SJSA1 (cell line): ENCODE measurements around the gene POU2F1. TPM values are rescaled to one million over a fixed set of nuclear protein-coding genes. Genes with fewer than 3 reads are reported as not detected.

Experiments
- DNase-seq, 2 experiments: peaks; one replicate each; pipeline ENCODE4 v3.0.0-alpha.2; 2015 to 2020; ENCODE audit warnings: low spot score in 2 of 2, low read depth in 1 of 2
- H3K27ac ChIP-seq: fragments of 250-450 bp; sonication (Bioruptor Pico); 2 replicates; pipeline ENCODE4 v1.5.1; 2020; ENCODE audit warnings: mild to moderate bottlenecking, moderate library complexity
- H3K27me3 ChIP-seq: fragments of 250-450 bp; sonication (Bioruptor Pico); replicated peaks from 2 replicates; pipeline ENCODE4 v1.5.1; 2020; ENCODE audit warnings: mild to moderate bottlenecking, moderate library complexity
- H3K36me3 ChIP-seq: fragments of 250-450 bp; sonication (Bioruptor Pico); 2 replicates; pipeline ENCODE4 v1.5.1; 2020; ENCODE audit warnings: mild to moderate bottlenecking
- H3K4me1 ChIP-seq: fragments of 250-450 bp; sonication (Bioruptor Pico); replicated peaks from 2 replicates; pipeline ENCODE4 v1.6.1; 2021; ENCODE audit warnings: mild to moderate bottlenecking
- H3K4me3 ChIP-seq: fragments of 250-450 bp; sonication (Bioruptor Pico); 2 replicates; pipeline ENCODE4 v1.5.1; 2020; ENCODE audit warnings: mild to moderate bottlenecking
- H3K9me3 ChIP-seq: fragments of 250-450 bp; sonication (Bioruptor Pico); replicated peaks from 2 replicates; pipeline ENCODE4 v1.5.1; 2020; ENCODE audit warnings: mild to moderate bottlenecking
- total RNA-seq: library from RNA; depleted of rRNA; stranded (reverse); fragments of >200 nt; shearing (Covaris generic); gene quantifications from 2 replicates; pipeline ENCODE4 v1.2.3, GENCODE V29; 2014

Gene POU2F1
- total RNA-seq, 1 experiment from 2014 or later = 5.0 TPM

DNA sequence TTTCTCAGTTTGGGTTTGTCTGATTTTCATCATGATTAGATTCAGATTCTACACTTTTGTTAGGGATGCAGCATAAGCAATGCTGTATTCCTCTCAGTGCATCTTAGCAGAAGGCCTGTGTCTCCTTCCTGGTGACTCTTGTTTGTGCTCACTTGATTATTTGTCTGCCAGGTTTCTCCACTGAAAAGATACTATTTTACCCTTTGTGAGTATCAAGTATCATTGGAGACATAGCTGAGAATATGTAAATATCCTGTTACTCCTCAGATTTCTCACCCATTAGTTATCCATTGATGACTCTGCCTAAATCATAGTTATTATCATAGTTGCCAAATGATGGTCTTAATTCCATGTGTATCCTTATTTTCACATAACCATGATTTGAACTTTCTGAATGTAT lies 148.5 kb downstream of the POU2F1 start:
- Histone ChIP-seq H3K9me3 (no peaks in the 10 kb centered on the region), H3K27me3 (no peaks in the 10 kb centered on the region), H3K27ac (no peak overlapping the region), H3K36me3 (no peaks in the 10 kb centered on the region), H3K4me1 (no peaks in the 10 kb centered on the region), H3K4me3 (no peak overlapping the region)
- DNase-seq = no peak

DNA sequence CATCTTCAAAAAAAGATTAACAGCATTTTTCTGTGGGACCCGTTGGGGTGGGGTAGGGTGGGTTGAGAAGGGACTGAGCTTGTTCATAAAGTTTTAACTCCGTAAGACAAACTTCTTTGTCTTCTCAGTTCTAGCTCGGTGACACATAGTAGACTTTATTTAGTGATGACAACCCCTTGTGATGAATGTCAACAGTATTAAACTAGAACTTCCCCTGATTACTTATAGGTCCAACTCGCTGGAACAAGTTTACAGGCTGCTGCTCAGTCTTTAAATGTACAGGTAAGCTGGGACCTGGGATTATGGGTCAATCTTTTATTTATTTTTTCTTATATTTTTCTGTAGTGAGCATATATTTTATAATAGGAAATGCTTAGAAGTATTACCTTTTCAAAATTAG lies 149.2 kb downstream of the POU2F1 start:
- no peak overlapping the region for H3K27ac ChIP-seq
- no peak for DNase-seq

DNA sequence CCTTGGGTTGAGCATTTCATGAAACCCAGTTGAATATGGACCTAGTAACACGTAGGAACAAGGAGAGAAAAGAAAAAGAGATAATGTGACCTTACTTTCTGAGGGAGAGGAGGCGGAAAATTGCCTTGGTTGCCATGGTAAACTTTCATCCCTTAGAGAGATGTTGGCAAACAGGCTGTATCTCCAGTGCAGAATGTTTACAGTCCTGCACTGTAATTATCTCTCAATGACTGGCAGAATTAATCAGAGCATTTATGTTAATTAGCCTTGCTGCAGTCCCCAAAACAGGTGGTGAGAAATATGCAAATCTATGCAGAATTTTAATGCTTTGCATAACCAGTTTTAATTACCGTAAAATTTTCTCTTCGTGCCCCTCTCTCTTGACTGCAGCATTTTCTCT lies 150.3 kb downstream of the POU2F1 start:
- no peak for DNase-seq

More for the DNA sequence above, 149.2 kb downstream of the POU2F1 start:
- no peaks in the 10 kb centered on the region for H3K4me1 ChIP-seq
- no peaks in the 10 kb centered on the region for H3K36me3 ChIP-seq
- H3K4me3 ChIP-seq = no peak overlapping the region
- no peaks in the 10 kb centered on the region for H3K9me3 ChIP-seq
- no peaks in the 10 kb centered on the region for H3K27me3 ChIP-seq

DNA sequence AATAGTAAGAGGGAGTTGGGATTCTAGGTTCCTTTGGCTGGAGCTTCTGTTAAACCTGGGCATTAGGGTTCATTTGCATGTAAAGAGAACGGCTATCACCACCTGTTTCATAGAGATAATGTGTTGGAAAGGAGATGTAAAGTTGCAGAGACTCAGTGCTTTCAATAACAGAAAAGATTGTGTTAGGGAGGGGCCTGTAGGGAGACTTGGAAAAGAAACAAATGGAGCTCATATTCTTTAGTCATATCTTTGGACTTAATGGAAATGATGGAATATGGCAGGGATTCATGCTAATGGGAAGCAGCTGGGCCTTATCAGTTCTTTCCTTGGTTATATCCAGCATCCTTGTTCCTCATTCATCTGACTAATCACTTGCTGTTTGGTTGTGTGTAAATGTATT lies 152.7 kb downstream of the POU2F1 start:
- H3K4me1 ChIP-seq = no peaks in the 10 kb centered on the region
- H3K4me3 ChIP-seq = no peak overlapping the region
- H3K36me3 ChIP-seq = peaks cover 3% of the 10 kb centered on the region; the same call in 1 of the 2 replicates
- H3K9me3 ChIP-seq = no peaks in the 10 kb centered on the region
- no peak overlapping the region for H3K27ac ChIP-seq
- no peak for DNase-seq
- H3K27me3 ChIP-seq = no peaks in the 10 kb centered on the region

More for the DNA sequence above, 150.3 kb downstream of the POU2F1 start:
- H3K27me3 ChIP-seq = no peaks in the 10 kb centered on the region
- no peaks in the 10 kb centered on the region for H3K9me3 ChIP-seq
- H3K4me1 ChIP-seq = no peaks in the 10 kb centered on the region
- no peak overlapping the region for H3K27ac ChIP-seq
- no peak overlapping the region for H3K4me3 ChIP-seq
- H3K36me3 ChIP-seq = no peaks in the 10 kb centered on the region

DNA sequence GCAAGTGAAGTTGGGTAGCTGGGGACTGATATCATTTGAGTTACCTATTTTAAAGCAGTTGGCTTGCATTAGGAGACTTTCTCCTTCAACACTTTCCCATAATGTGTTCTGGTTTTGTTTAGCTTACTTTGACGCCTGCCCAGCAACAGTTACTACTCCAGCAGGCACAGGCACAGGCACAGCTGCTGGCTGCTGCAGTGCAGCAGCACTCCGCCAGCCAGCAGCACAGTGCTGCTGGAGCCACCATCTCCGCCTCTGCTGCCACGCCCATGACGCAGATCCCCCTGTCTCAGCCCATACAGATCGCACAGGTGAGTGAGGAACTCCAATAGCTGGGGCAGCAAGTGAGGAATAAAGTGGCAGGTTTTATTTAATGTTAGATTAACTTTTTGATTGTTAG lies 153.3 kb downstream of the POU2F1 start:
- Histone ChIP-seq H3K9me3 (no peaks in the 10 kb centered on the region), H3K36me3 (peaks cover 3% of the 10 kb centered on the region; the same call in 1 of the 2 replicates), H3K27me3 (no peaks in the 10 kb centered on the region), H3K4me3 (no peak overlapping the region), H3K27ac (no peak overlapping the region), H3K4me1 (no peaks in the 10 kb centered on the region)
- no peak for DNase-seq

DNA sequence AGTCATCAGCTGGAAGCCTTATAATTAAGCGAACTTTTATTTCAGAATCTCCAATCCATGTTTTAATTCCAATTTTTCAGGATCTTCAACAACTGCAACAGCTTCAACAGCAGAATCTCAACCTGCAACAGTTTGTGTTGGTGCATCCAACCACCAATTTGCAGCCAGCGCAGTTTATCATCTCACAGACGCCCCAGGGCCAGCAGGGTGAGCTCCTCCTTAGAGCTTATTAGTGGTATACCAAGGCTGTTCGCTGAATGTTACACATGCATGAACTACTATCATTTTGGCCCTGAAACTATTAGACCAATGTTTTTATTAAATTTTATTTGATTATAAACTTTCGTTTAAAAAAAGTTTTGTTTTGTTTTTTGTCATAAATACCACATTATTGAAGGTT lies 155.3 kb downstream of the POU2F1 start:
- Histone ChIP-seq H3K27ac (no peak overlapping the region), H3K36me3 (peaks cover 3% of the 10 kb centered on the region; the same call in 1 of the 2 replicates), H3K27me3 (no peaks in the 10 kb centered on the region), H3K4me3 (no peak overlapping the region), H3K4me1 (no peaks in the 10 kb centered on the region), H3K9me3 (no peaks in the 10 kb centered on the region)
- no peak for DNase-seq

DNA sequence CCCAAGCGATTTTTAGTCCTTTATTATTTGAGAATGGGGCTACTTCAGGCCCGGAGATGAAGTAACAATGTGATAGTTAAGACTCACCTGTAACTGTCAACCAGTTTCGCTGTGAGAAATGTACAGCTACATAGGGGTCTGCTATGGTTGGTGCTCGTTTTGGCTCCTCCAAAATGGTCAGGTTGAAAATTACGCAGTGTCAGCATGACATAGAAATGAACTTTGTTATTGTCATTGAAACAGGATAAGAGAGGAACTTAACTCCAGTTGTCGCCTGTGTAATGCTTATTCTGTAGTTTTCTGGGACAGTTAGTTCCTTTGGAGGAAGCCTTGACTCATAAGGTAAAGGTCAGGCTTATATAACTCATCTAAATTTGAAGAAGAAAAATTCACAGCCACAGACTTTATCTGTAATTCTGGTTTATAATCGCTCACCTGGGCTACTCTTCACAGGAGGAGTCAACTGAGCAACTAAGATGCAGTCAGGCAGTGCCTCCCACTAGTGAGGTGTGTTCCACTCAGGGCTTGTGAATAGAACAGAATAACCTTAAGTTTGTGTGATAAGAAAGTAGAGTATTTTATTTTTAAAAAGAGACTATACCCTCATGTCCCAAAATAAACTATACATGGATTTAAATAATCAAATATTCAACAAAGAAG lies 166.7 kb downstream of the POU2F1 start:
- no peak for DNase-seq
- no peaks in the 10 kb centered on the region for H3K27me3 ChIP-seq
- H3K4me1 ChIP-seq = no peaks in the 10 kb centered on the region
- H3K4me3 ChIP-seq = no peak overlapping the region
- H3K27ac ChIP-seq = no peak overlapping the region
- H3K36me3 ChIP-seq = 0 out of 2 replicates have a peak, but pooled peaks cover 4% of the 10 kb centered on the region
- H3K9me3 ChIP-seq = no peaks in the 10 kb centered on the region

DNA sequence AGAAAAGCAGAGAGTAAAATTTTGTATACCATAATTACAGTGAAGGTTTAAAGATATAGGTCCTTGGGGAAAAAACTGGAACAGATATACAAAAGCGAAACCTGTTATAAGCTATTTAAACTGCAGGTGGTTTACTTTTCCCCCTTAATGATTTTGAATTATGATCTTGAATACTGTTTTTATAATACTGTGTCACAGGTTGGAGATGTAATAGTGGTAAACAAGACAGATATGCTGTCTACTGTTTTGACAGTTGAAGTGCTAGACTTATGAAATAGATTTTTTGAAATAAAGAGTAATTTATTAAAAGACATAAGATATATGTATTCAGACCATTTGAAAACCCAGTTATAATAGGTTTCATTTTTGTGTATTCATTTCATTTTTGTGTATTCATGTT lies 168.3 kb downstream of the POU2F1 start:
- no peak for DNase-seq
- Histone ChIP-seq H3K4me1 (no peaks in the 10 kb centered on the region), H3K27me3 (no peaks in the 10 kb centered on the region), H3K4me3 (no peak overlapping the region), H3K36me3 (0 out of 2 replicates have a peak, but pooled peaks cover 4% of the 10 kb centered on the region), H3K27ac (no peak overlapping the region), H3K9me3 (no peaks in the 10 kb centered on the region)

DNA sequence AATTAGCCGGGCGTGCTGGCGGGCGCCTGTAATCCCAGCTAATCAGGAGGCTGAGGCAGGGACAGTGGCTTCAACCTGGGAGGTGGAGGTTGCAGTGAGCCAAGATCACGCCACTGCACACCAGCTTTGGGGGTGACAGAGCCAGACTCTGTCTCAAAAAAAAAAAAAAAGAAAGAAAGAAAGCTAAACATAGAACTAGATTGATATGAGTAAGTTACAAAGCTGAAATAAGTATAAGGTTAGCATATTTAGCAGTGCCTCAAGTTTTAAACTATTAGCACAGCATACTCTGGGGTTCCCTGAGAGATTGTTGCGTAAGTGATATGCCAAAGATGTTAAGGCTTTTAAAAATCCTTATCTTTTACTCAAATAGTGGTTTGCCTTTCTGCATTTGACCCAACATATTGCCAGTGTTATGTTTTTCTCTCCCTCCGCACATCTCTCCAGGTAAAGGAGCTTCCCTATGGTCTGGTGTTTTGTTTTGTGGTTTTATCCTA lies 171.6 kb downstream of the POU2F1 start:
- Histone ChIP-seq H3K4me3 (no peak overlapping the region), H3K27me3 (no peaks in the 10 kb centered on the region), H3K36me3 (0 out of 2 replicates have a peak, but pooled peaks cover 7% of the 10 kb centered on the region), H3K4me1 (no peaks in the 10 kb centered on the region), H3K27ac (no peak overlapping the region), H3K9me3 (no peaks in the 10 kb centered on the region)
- no peak for DNase-seq

DNA sequence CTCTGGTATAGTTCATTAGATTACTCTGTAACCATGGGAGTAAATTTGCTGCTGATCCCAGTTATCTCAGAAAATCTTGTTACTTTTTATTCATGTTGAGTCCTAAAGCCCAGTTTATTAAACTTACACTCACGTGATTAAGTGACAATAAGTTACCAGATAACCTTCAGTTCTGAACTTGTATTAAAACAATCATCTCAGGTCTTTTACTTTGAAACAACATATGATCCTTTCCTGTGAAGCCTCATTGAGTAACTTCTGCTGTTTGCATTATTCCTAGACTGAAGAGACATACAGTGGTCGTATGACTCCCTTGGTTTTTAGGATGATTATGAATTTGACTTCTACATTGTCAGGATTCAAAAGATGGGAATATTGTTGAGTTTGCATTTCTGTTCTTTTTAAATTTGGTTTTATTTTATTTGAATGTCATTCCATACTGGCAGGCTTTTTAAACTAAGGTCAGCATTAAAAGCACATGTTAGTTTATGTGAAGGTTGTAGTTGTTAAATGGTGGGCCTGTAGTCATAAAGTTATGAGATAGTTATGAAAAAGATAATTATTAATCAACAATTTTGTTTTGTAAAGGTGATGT lies 179.8 kb downstream of the POU2F1 start:
- Histone ChIP-seq H3K27me3 (no peaks in the 10 kb centered on the region), H3K36me3 (peaks cover 13% of the 10 kb centered on the region; the same call in 1 of the 2 replicates), H3K4me1 (peaks cover 7% of the 10 kb centered on the region; the same call in 1 of the 2 replicates), H3K27ac (no peak overlapping the region), H3K9me3 (no peaks in the 10 kb centered on the region), H3K4me3 (no peak overlapping the region)
- no peak for DNase-seq

DNA sequence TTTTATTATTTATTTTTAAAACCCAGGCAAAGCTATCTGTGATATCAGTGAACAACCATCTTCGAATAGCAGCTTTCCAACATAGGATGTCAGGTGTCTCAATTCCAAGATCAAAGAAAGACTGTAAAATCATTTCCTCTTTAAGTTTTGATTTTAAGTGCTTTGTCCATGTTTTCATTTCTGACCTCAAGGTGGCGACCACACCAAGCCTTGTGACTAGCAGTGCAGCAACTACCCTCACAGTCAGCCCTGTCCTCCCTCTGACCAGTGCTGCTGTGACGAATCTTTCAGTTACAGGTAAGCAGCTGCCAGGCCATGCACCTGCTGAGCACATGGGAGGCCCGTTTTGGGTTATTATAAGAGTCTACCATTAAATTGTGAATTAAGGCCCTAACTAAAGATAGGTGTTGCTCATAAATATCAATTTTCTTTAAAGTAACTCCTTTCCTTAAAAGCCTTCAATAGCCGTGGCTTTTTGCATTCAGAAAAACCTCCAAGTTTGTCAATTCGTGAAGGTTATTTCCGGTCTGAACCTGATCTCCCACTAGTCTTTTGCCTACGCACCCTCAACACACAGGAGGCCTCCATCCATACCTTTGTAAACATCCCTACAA lies 180.7 kb downstream of the POU2F1 start:
- Histone ChIP-seq H3K27ac (no peak overlapping the region), H3K4me3 (no peak overlapping the region), H3K27me3 (no peaks in the 10 kb centered on the region), H3K4me1 (peaks cover 7% of the 10 kb centered on the region; the same call in 1 of the 2 replicates), H3K36me3 (peaks cover 13% of the 10 kb centered on the region; the same call in 1 of the 2 replicates), H3K9me3 (no peaks in the 10 kb centered on the region)
- peak; percentile 11 to 48 for DNase-seq

DNA sequence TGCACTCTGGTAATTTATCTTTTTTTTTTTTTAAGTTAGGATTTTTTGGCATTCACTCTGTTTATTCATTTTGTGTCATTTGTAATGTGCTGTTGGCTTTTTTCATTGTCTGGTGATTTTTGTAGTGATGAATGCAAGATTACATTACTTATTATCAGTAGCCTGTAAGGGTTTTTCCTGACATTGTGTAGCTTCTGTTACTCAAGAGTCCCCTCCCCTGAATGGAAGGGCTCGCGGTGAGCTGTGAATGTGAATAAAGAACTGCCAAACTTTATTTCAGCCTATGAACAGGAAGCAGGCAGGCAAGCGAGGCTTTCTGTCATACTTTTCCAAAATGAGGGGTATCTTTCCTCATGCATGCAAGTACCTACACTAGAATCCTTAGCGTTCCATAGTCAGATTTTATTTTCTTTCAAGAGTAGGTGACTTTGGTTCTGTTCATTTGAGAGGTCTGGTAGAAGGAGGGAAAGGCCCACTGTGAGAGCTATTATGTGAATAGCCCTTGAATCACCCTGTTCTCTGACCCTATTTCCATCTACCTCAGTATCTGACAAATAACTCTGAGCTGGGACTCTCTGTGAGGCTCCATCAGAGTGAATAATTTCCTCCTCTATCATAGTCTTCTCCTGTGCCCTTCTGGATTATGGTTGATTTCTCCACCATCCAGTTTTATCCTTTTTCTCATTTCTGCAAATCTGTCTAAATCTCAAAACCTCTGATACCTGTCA lies 183.6 kb downstream of the POU2F1 start:
- Histone ChIP-seq H3K4me3 (no peak overlapping the region), H3K27me3 (no peaks in the 10 kb centered on the region), H3K4me1 (peaks cover 7% of the 10 kb centered on the region; the same call in 1 of the 2 replicates), H3K9me3 (no peaks in the 10 kb centered on the region), H3K27ac (no peak overlapping the region), H3K36me3 (no peaks in the 10 kb centered on the region; the same call in 1 of the 2 replicates)
- no peak for DNase-seq

DNA sequence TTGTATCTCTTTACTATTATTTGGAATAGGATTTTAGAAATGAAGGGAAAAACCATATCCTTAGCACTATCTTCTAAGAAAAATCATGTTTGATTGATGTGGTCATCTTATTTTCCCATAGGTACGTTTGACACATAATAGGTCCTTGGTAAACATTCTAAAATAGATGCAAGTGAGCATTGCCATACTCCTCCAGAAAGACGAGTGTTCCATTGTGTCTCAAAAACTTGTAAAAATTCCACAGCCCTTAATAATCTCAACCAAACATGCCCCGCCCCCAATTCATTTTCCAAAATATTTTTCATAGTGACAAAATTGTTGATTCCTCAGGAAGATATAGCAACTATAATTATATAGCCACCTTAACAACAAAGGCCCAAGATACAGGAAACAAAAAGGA lies 184.2 kb downstream of the POU2F1 start:
- Histone ChIP-seq H3K4me3 (no peak overlapping the region), H3K27me3 (no peaks in the 10 kb centered on the region), H3K36me3 (no peaks in the 10 kb centered on the region; the same call in 1 of the 2 replicates), H3K9me3 (no peaks in the 10 kb centered on the region), H3K27ac (no peak overlapping the region), H3K4me1 (peaks cover 7% of the 10 kb centered on the region; the same call in 1 of the 2 replicates)
- DNase-seq = no peak
